ENCODE results near the gene SYNJ1. TPM values are rescaled to one million over a fixed set of nuclear protein-coding genes. Genes with fewer than 3 reads are reported as not detected.
"Not testable (repeated sequence)": the region's sequence is repeated elsewhere in the genome, so short reads cannot be mapped to it uniquely, and the experiment has no call there.

The SYNJ1 gene, protein sequence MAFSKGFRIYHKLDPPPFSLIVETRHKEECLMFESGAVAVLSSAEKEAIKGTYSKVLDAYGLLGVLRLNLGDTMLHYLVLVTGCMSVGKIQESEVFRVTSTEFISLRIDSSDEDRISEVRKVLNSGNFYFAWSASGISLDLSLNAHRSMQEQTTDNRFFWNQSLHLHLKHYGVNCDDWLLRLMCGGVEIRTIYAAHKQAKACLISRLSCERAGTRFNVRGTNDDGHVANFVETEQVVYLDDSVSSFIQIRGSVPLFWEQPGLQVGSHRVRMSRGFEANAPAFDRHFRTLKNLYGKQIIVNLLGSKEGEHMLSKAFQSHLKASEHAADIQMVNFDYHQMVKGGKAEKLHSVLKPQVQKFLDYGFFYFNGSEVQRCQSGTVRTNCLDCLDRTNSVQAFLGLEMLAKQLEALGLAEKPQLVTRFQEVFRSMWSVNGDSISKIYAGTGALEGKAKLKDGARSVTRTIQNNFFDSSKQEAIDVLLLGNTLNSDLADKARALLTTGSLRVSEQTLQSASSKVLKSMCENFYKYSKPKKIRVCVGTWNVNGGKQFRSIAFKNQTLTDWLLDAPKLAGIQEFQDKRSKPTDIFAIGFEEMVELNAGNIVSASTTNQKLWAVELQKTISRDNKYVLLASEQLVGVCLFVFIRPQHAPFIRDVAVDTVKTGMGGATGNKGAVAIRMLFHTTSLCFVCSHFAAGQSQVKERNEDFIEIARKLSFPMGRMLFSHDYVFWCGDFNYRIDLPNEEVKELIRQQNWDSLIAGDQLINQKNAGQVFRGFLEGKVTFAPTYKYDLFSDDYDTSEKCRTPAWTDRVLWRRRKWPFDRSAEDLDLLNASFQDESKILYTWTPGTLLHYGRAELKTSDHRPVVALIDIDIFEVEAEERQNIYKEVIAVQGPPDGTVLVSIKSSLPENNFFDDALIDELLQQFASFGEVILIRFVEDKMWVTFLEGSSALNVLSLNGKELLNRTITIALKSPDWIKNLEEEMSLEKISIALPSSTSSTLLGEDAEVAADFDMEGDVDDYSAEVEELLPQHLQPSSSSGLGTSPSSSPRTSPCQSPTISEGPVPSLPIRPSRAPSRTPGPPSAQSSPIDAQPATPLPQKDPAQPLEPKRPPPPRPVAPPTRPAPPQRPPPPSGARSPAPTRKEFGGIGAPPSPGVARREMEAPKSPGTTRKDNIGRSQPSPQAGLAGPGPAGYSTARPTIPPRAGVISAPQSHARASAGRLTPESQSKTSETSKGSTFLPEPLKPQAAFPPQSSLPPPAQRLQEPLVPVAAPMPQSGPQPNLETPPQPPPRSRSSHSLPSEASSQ (N-terminal part only)
- 10 to 100 TPM in 3 of 4 donors, 1 to 10 TPM in 1; 8.0 to 21.4 (median 13.3) TPM for total RNA-seq

GRCh38 chr21:32727687-32728455 is at the start of gene SYNJ1:
Gene SYNJ1, minus strand, starts transcription at chr21:32728013. Its CDS starts 1,118 bp downstream, at chr21:32726895.
- WGBS, 2 donors = 1% methylated on average over 30 to 70 of the region's 79 CpGs
- no peaks in the 10 kb centered on the region for H3K27me3 ChIP-seq
- DNase-seq (ENCODE audit: low spot score in 2 of 2) = peak; percentile 85
- H3K9me3 ChIP-seq = no peaks in the 10 kb centered on the region
- TF ChIP-seq CTCF (IDR thresholded peaks at IDR 0.05) (peak in 1 of 5 experiments; percentile 14), POLR2A (IDR thresholded peaks at IDR 0.05) (peak; percentile 42 to 79), EP300 (IDR thresholded peaks at IDR 0.05) (peak; percentile 69 to 85)
- peaks cover 4 to 34% (median 5%) of the 10 kb centered on the region in 4 donors for H3K4me1 ChIP-seq
- H3K36me3 ChIP-seq = peaks cover 0 to 19% (median 0%) of the 10 kb centered on the region in 3 donors
- H3K27ac ChIP-seq = peak within 1 kb of the TSS; percentile 41 to 91 (median 86)
- H3K4me3 ChIP-seq = peak within 1 kb of the TSS; percentile 74 to 96 (median 92)

DNA sequence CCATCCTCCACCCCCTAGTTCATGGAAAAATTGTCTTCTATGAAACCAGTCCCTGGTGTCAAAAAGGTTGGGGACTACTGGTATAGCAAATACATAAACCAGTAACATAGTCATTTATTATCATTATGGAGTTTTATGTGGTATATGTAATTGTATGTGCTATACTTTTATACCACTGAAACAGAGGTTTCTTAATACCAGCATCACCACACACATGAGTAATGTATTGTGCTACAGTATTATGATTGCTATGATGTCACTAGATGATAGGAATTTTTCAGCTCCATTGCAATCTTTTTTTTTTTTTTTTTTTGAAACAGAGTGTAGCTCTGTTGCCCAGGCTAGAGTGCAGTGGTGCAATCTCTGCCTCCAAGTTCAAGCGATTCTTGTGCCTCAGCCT is 49.5 kb upstream of the SYNJ1 start:
- peaks cover 0 to 3% (median 0%) of the 10 kb centered on the region in 3 donors for H3K36me3 ChIP-seq
- DNase-seq (ENCODE audit: low spot score in 2 of 2) = no peak
- peaks cover 0 to 17% (median 2%) of the 10 kb centered on the region in 4 donors for H3K4me1 ChIP-seq
- no peaks in the 10 kb centered on the region for H3K27me3 ChIP-seq
- TF ChIP-seq POLR2A (IDR thresholded peaks at IDR 0.05) (no peak), CTCF (IDR thresholded peaks at IDR 0.05) (no peak), EP300 (IDR thresholded peaks at IDR 0.05) (no peak)
- H3K27ac ChIP-seq = no peak overlapping the region
- H3K9me3 ChIP-seq = no peaks in the 10 kb centered on the region
- H3K4me3 ChIP-seq = no peak overlapping the region
- WGBS, 2 donors = 53 to 77% methylated on average over 1 of the region's 1 CpG

GRCh38 chr21:32776743-32777142 is 48.9 kb upstream of the SYNJ1 start:
- no peak for DNase-seq (ENCODE audit: low spot score in 2 of 2)
- Histone ChIP-seq H3K36me3 (peaks cover 0 to 3% (median 0%) of the 10 kb centered on the region in 3 donors), H3K4me1 (peaks cover 0 to 17% (median 2%) of the 10 kb centered on the region in 4 donors), H3K9me3 (no peaks in the 10 kb centered on the region), H3K27me3 (peaks cover 0 to 1% of the 10 kb centered on the region in 2 donors), H3K27ac (no peak overlapping the region), H3K4me3 (no peak overlapping the region)
- no peak for TF ChIP-seq CTCF (IDR thresholded peaks at IDR 0.05)
- TF ChIP-seq POLR2A (IDR thresholded peaks at IDR 0.05) = no peak
- no peak for TF ChIP-seq EP300 (IDR thresholded peaks at IDR 0.05)
- WGBS, 2 donors = 89 to 95% methylated on average over 6 of the region's 6 CpGs

GRCh38 chr21:32773048-32773344 is 45.2 kb upstream of the SYNJ1 start:
- H3K4me3 ChIP-seq = peak overlapping the region in 2 of 4 donors; percentile 52 to 96
- DNase-seq (ENCODE audit: low spot score in 2 of 2); H3K27me3 ChIP-seq; H3K36me3 ChIP-seq; H3K9me3 ChIP-seq: not testable (repeated sequence)
- H3K4me1 ChIP-seq = peaks cover 8 to 41% (median 19%) of the 10 kb centered on the region in 4 donors
- 91 to 96% methylated on average over 11 of the region's 11 CpGs for WGBS, 2 donors
- H3K27ac ChIP-seq = peak overlapping the region in 3 of 4 donors; percentile 87 to 96 (median 91)

Data from tibial nerve (tissue), 4 donors.